ENCODE results near the gene TRPM3.

DNA sequence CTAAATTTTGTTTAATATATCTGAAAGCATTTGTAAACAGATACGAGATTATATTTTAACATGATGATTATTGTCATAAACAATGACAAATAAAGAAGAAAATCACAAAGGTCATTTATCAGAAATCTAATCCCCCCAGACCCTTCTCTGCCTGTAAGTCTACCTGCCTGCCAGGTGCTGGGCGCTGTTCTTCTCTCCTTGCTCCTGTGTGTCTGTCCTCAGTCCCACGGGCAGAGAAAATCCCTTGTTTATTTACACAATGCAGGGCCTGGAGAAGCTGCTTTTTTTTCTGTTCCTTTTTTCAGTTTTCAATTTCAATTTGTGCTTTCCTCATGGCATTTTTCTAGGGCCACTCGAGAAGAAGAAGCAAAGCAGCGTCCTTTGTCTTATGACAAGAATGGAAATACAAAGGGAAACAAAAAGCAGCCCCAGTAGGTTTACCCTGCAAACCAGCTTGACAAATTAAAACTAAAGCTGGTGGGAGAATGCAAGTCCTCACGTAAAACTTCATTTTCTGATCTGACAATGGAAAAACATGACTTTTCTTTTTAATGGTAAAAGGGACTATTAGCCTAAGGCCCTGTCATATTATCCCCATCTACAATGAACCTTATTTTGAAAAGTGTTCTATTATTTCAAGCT lies 424.6 kb downstream of the TRPM3 start:
- TF ChIP-seq CTCF (conservative IDR thresholded peaks at IDR 0.05 in 1 of 2, IDR thresholded peaks at IDR 0.05 in 1 of 2; ENCODE audit: extremely low read depth in 1 of 2, insufficient read depth in 1 of 2, low read depth in 1 of 2, low read length in 2 of 2) (no peak), EZH2 (IDR thresholded peaks at IDR 0.05; ENCODE audit: borderline replicate concordance, low read length) (no peak)
